ENCODE measurements around the gene DENND2D. TPM values are rescaled to one million over a fixed set of nuclear protein-coding genes. Genes with fewer than 3 reads are reported as not detected.

DENND2D gene
- total RNA-seq, 2 experiments from 2014 or later, result 232 TPM

Other genes with a start within 250 kb of the DENND2D start
- 10 to 100 TPM; 13.1 to 14.0 TPM for gene LRIF1, start 236.7 kb downstream of the DENND2D start, total RNA-seq
- 10 to 100 TPM; 26.9 to 27.8 TPM for gene DRAM2, start 60.6 kb downstream of the DENND2D start, total RNA-seq
- 10 to 100 TPM; 36.3 to 37.3 TPM for gene CEPT1, start 60.4 kb downstream of the DENND2D start, total RNA-seq
- gene CHI3L2, start 27.1 kb upstream of the DENND2D start, total RNA-seq, result 1 to 10 TPM; 2.1 to 2.6 TPM
- gene CHIA, start 90.2 kb upstream of the DENND2D start, total RNA-seq, result not detected
- gene OVGP1, start 227.1 kb upstream of the DENND2D start, total RNA-seq, result under 1 TPM; 0.40 to 0.48 TPM
- 10 to 100 TPM; 75.4 to 78.6 TPM for gene WDR77, start 248.6 kb upstream of the DENND2D start, total RNA-seq
- 100 to 1,000 TPM; 371 to 373 TPM for gene ATP5PB, start 248.8 kb upstream of the DENND2D start, total RNA-seq